GM03348 (cell line): ENCODE measurements around the gene PLAA.
"Not testable (repeated sequence)": the region's sequence is repeated elsewhere in the genome, so short reads cannot be mapped to it uniquely, and the experiment has no call there.

Source experiments
- DNase-seq: peaks from one replicate; pipeline ENCODE4 v3.0.0; 2012; ENCODE audit warnings: low spot score

The PLAA gene

GRCh38 chr9:26928902-26929495 is 18.0 kb downstream of the PLAA start:
- DNase-seq: no peak

DNA sequence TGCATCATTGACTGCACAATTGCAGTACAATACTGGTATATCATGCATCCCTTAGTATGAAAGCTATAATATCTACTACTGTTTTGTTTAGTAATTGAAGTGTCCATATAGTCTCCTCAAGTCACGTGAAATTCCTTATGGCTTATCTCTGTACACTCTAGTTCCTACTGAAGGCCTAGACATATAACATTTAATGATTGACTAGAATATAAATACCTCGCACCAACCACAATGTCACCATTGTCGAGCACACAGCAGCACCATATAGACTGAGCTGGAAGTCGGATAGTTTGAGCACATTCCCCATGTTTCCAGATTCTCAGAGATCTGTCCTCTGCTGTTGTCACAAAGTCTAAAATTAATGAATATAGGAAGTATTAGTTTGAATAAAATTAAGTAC is 21.4 kb downstream of the PLAA start:
- DNase-seq: no peak

DNA sequence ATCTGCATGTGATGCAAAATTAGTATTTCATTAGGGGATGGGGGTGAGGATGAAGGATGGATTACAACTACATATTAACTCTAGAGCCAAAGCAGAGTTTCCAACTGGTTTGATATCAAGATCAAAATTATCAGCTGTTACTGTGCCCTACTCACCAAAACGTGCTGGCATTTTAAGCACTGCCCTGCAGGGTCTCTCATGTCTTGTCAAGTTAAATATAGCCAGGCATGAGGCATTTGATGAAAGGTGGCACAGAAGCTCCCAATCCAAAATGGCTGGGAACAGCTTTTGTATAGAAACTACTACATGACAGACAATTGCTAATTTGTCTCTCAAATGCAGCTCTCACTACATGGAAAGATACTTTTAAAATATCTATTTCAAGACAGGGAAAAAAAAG is 27.3 kb downstream of the PLAA start:
- no peak for DNase-seq

DNA sequence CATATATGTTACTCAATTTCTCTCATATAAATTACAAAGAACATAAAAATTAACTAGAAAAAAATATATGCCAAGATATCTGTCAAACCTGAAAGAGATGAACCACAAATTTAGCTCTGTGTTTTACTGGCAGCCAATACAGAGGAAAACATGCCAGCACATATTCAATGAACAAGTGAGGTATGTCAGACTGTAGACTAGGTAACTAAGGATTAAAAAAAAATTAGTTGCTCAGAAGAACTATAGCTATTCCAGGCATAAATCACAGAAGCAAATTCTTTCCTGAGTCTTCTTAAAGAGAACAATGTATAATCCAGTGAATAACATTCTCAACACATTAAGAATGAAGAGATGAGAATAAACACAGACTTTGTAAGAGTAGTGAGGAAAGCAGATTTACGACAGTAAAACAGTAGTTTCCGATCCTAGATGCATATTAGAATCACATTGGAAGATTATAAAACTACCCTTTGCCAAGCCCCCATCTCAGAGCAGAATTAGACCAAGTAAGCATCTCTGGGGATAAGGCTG is 33.8 kb downstream of the PLAA start:
- DNase-seq: no peak

DNA sequence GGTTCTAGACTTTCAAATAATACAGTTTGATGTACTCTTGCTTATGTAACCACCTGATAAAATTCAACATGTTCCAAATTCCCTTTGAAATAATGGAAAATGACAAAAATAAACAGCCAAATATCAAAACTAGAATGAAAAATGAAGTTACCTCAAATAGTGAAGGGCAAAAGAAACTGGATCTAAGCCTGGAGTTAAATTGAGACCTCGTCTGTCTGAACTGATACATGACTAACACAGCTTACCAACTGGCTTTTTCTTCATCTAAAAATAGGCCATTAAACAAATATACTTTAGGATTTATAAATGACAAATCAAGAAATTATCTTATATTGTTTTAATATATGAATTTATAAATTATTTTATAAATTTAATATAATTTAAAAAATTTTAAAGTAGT is 42.4 kb downstream of the PLAA start:
- DNase-seq: no peak

- no peak for DNase-seq
These were observed 43.0 kb downstream of the PLAA start for GRCh38 chr9:26904070-26904469.

DNA sequence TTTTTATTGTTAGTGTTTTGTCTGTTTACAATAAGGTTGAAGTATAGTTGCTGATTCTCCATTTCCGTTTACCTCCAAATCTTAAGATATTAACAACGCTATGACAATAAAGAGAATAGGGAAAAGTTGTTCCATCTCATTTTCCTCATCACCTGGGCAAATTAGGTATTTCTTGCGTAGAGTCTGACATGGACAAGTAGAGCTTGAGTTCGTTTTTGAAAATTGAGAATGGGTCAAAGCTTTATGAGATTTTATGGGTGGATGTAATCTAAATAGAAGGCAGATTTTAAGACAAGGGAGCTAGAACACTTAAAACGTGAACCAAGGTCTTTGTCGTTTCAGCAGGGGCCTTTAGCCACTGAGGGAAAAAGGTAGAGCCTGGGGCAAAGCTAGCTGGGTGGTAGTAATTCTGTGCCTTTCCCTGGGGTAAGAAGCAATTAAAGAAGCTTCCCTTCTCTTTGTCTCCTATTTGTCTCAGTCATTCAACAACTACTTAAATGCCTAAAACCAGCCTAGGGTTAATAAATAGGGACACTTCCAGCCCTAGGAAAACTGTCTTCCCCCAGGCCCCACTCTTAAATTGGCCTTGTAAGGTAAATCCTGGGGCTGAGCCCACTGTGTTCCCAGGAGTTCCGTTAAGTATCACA is 53.9 kb downstream of the PLAA start:
- no peak for DNase-seq

DNA sequence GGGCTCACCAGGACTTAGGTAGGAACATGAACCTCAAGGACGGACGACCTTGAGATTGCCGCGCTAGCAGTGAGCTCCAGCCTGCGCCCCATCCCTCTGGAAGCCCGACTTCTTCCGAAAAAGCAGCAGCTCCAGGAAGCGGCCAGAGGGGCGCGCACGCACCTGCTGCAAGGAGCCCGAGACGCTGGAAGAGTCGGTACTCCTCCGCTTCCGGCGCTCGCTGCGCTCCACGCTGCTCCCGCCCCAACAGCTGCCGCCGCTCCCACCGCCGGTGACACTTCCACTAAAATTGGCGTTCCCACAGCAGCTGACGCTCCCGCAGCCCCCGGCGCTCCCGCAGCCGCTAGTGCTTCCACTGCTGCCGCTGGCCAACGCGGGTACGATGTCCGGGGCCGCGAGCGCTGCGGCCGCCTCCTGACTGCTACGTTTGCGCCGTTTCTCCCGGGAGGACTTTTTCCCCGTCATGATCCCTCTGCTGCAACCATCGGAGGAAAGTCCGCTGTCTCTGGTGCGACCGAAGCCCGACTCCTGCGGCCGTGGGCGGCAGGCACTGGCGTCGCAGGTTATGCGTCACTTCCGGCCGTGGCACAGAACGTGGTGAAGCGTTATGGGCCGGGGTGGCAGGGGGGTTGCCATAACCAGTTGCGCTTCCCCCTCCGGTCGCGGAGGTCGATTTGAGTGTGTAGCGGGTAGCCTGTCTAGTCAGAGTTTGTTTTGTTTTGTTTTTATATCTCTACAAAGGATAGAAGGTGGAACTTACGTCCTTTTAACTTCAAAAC is 54.6 kb downstream of the PLAA start, which contains the start of gene CAAP1:
TSS of gene CAAP1 (minus strand) at position 552 of the 779 bp plus-strand sequence. CDS start at position 465, 87 bp downstream.
- peak; percentile 97 for DNase-seq

GRCh38 chr9:26891726-26892125 is 55.3 kb downstream of the PLAA start:
- peak; percentile 5 for DNase-seq

- no peak for DNase-seq
These were observed 58.8 kb downstream of the PLAA start for GRCh38 chr9:26888271-26888670.

- DNase-seq: no peak
These were observed 64.9 kb downstream of the PLAA start for GRCh38 chr9:26882154-26882553.

- no peak for DNase-seq
These were observed 66.8 kb downstream of the PLAA start for GRCh38 chr9:26880262-26880661.

GRCh38 chr9:26875155-26875554 is 71.9 kb downstream of the PLAA start:
- not testable (repeated sequence) for DNase-seq

GRCh38 chr9:26870292-26870691 is 76.8 kb downstream of the PLAA start:
- DNase-seq: no peak

GRCh38 chr9:26863074-26863473 is 84.0 kb downstream of the PLAA start:
- DNase-seq: peak; percentile 27

DNA sequence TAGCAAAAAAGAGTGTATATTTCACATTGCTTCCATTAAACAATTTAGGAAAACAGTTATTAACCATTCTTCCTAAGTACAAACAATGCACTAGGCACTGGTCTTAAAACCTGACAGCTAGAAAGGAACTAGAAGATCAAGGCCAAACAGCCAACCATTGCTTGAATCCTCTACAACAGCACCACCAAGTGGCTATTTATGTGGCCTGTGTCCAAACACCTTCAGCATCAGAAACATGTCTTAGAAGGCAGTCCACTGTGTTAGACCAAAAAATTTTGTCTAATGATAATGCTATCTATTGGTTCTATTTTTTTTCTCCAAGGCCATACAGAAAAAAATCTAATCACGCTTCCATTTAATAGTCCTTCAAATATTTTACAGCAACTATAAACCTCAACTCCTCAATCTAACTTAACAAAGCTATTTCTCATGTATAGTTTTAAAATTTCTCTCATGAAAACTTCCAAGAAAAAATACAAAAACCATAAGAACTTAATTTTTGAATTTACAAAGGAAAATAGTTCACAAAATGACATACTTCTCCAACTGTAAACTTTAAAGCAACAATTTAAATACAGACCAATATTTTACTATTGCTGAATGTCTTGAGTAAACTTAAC is 90.5 kb downstream of the PLAA start:
- DNase-seq: peak; percentile 25
